GM12865 (cell line): Measurements from ENCODE around the gene TMEM131L.

ENCODE experiments used
- DNase-seq: peaks from one replicate; pipeline ENCODE4 v3.0.0; 2010; ENCODE audit warnings: low read depth
- H3K4me3 ChIP-seq: 2 replicates; pipeline ENCODE4 v1.5.1; 2011; ENCODE audit warnings: mild to moderate bottlenecking, low read depth, low read length, control low read depth
- CTCF ChIP-seq: IDR thresholded peaks from 2 replicates; pipeline ENCODE4 v1.5.1; 2011; ENCODE audit warnings: low read length, control low read depth, low read depth, inconsistent platforms; ENCODE audit not compliant: insufficient read depth; ENCODE audit errors: missing control alignments

Gene TMEM131L

GRCh38 chr4:153623491-153623890 lies 157.3 kb downstream of the TMEM131L start:
- TF ChIP-seq CTCF: no peak
- no peak for DNase-seq
- H3K4me3 ChIP-seq: no peak overlapping the region

DNA sequence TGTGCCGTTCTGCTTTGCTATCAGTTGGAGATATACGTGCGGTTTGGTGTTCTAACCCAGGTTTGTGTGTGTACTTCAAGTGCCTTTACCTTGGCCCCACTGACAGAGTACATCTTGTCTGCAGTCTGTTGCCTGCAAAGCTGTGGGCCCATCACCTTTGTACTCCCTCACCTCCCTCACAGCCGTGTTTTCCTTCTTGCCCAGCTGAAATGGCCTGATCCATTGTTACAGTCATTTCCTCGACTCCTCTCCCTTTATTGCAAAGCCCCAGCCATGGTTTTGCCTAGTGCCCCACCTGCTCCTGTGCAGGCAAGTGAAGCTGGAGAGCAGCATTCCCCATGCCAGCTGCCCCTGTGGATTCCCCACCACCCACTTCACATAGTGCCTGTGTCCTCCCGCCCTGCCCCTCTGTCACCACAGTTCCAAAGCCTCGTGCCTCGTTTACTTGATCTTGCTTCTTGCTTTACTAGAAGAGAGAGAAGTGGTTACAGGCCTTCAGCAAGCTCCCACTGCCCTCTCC lies 162.7 kb downstream of the TMEM131L start:
- no peak for TF ChIP-seq CTCF
- no peak overlapping the region for H3K4me3 ChIP-seq
- DNase-seq: no peak

DNA sequence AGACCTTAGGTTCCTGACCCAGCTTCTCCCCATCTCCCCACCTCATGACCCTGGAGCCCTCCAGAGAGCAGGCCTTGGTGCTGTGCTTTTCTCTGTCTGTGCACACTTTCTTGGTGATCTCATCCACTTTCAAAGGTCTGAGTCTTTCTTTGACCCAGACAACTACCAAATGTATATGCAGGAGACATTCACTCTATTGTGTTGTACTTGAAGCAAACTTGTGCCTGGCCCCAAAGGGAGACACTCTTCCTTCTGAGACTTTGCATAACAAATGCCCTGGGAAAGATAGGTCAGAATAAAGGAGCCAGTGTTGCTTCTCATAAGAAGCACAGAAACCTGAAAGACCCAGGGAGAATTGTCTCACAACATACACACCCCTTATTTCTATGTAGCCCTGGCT lies 163.6 kb downstream of the TMEM131L start:
- H3K4me3 ChIP-seq: no peak overlapping the region
- no peak for TF ChIP-seq CTCF
- DNase-seq: no peak

GRCh38 chr4:153634738-153635353 lies 168.7 kb downstream of the TMEM131L start:
- H3K4me3 ChIP-seq: no peak overlapping the region
- no peak for DNase-seq
- TF ChIP-seq CTCF: peak; percentile 42

DNA sequence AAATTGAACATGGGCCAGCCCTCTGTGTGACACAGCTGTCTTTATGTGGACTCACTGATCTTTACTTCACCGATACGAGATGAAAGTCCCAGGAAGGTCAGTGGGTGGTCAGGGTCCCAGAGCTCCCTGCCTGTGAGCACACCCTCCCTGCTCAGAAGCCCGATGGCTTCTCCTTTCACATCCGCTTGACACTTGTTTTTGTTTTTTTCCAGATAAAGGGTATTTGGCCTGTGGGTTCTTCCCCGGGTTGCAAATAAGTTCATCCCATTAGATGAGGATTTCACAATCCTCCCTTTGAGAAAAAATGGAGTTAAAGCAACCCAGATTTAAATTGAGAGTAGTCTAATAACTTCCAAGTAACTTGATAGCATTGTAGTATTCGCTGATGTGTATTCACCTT lies 169.7 kb downstream of the TMEM131L start:
- no peak for TF ChIP-seq CTCF
- H3K4me3 ChIP-seq: no peak overlapping the region
- no peak for DNase-seq

DNA sequence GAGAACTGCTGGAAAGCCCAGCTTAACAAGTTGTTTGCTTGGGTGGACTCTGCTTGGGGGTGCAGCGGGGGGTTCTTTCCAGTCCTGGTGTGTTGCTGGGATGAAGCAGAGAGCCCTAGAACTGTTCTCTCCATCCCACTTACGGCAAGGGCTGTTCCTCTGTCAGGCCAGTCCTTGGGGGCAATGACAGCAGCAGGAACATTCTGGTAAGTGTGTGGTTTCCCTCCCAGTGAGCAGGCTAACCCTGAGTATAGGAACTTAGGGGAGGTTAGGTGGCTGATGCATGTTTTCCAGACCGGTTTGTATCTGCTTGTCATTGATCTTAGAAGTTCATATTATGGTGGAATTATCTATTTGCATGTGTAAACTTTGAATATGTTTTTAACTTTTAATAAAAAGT lies 171.0 kb downstream of the TMEM131L start:
- H3K4me3 ChIP-seq: no peak overlapping the region
- TF ChIP-seq CTCF: no peak
- DNase-seq: no peak

DNA sequence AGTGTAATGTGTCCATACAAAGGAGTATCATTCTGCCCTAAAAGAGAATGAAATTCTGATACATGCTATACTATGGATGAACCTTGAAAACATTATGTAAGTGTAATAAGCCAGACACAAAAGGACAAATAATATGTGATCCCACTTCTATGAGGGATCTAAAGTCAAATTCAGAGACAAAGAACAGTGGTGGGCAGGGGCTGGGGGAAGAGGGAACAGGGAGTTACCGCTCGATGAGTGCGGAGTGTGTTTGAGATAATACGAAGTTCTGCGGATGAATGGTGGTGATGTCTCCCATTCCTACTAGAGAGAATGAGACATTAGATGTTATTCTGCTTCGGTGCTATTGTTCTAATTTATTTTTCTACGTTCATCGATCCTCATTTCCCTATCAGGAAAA lies 171.9 kb downstream of the TMEM131L start:
- DNase-seq: no peak
- H3K4me3 ChIP-seq: no peak overlapping the region
- TF ChIP-seq CTCF: no peak
